Measurements from ENCODE around the gene CTNNA2.

CTNNA2 gene

DNA sequence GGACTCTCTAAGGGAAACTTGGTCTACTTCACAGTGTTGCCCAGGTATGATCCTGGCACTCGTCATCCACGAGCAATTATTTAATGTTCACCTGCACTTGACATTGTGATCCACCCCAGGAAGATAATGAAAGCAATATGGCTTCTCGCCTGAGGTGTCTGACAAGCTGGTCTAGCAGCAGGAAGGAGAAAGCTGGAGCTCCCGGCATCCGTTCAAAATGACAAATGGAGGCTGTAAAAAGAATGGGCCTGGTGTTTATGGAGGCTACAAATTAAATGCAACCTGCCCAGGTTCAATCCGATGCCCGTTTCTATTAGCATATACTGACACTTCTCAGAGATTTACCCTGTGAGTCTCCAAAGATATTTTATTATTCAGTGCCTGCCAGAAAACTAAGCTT lies 317.6 kb downstream of the CTNNA2 start:
- TF ChIP-seq TAF1 (IDR thresholded peaks at IDR 0.05; ENCODE audit: borderline replicate concordance, insufficient read depth, low read length) (no peak), FOXP2 (optimal IDR thresholded peaks at IDR 0.05; ENCODE audit: borderline replicate concordance, extremely low read depth, extremely low read length, insufficient read depth) (no peak), POLR2AphosphoS5 (IDR thresholded peaks at IDR 0.05; ENCODE audit: low read depth, low read length) (no peak), SIN3A (IDR thresholded peaks at IDR 0.05; ENCODE audit: borderline replicate concordance, insufficient read depth, low read length) (no peak)
- TF ChIP-seq, protein P1, sequence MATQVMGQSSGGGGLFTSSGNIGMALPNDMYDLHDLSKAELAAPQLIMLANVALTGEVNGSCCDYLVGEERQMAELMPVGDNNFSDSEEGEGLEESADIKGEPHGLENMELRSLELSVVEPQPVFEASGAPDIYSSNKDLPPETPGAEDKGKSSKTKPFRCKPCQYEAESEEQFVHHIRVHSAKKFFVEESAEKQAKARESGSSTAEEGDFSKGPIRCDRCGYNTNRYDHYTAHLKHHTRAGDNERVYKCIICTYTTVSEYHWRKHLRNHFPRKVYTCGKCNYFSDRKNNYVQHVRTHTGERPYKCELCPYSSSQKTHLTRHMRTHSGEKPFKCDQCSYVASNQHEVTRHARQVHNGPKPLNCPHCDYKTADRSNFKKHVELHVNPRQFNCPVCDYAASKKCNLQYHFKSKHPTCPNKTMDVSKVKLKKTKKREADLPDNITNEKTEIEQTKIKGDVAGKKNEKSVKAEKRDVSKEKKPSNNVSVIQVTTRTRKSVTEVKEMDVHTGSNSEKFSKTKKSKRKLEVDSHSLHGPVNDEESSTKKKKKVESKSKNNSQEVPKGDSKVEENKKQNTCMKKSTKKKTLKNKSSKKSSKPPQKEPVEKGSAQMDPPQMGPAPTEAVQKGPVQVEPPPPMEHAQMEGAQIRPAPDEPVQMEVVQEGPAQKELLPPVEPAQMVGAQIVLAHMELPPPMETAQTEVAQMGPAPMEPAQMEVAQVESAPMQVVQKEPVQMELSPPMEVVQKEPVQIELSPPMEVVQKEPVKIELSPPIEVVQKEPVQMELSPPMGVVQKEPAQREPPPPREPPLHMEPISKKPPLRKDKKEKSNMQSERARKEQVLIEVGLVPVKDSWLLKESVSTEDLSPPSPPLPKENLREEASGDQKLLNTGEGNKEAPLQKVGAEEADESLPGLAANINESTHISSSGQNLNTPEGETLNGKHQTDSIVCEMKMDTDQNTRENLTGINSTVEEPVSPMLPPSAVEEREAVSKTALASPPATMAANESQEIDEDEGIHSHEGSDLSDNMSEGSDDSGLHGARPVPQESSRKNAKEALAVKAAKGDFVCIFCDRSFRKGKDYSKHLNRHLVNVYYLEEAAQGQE (IDR thresholded peaks at IDR 0.05; ENCODE audit: insufficient read depth in 1 of 2, low read depth in 2 of 2, low read length in 2 of 2) = no peak

DNA sequence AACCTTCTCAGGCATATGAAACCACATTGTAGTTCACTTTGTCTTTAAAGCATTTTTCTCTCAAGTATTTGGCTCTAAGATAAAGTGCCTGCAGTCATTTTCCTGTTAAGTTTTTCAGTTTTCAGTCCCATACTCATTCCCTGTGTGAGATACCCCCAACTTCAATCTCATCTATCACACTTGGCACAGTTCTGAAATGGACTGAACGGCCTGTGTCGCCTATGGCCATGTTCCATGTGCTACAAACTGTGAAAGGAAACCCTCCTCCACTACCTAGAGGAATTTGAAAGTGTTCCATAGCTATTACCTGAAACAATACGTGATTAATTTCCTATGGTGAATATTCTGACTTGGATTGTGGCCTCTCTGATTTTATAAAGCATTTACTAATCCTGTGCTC lies 319.1 kb downstream of the CTNNA2 start:
- TF ChIP-seq TAF1 (IDR thresholded peaks at IDR 0.05; ENCODE audit: borderline replicate concordance, insufficient read depth, low read length) (no peak), POLR2AphosphoS5 (IDR thresholded peaks at IDR 0.05; ENCODE audit: low read depth, low read length) (no peak), SIN3A (IDR thresholded peaks at IDR 0.05; ENCODE audit: borderline replicate concordance, insufficient read depth, low read length) (no peak), FOXP2 (optimal IDR thresholded peaks at IDR 0.05; ENCODE audit: borderline replicate concordance, extremely low read depth, extremely low read length, insufficient read depth) (no peak)
- TF ChIP-seq, protein P1 (IDR thresholded peaks at IDR 0.05; ENCODE audit: insufficient read depth in 1 of 2, low read depth in 2 of 2, low read length in 2 of 2) = no peak

DNA sequence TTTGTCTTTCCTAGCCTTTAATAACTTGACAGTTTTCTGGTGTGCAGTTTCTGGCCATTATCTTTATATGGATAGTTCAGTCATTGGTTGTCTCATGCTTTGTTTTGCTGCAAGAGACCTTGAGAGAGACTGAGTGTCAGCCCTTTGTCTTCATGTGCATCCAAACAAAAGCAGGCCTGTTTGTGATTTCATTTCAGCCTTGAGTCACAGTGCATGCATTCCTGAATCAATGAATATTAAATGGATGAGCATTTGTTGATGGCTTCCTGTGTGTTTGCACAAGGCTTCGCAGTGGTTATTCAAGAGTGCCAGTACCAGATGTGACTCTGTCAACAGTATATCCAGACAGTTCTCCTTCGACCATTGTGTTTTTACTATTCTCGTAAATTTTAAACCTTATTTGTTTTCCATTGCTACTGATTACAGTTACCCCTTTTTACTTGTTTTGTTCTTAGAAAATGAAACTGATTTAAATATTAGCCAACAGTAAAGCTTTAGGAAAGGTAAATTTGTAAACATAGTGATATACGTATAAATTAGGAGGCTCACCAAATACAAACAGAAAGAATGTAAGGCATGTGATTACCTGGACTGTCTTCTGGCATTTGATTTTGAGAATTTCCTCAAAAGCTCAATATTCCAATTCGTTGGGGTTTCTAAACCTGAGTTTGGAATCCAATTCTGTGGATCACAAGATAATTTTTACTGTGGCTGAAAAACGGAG lies 319.8 kb downstream of the CTNNA2 start:
- TF ChIP-seq SIN3A (IDR thresholded peaks at IDR 0.05; ENCODE audit: borderline replicate concordance, insufficient read depth, low read length) (no peak), FOXP2 (optimal IDR thresholded peaks at IDR 0.05; ENCODE audit: borderline replicate concordance, extremely low read depth, extremely low read length, insufficient read depth) (no peak), TAF1 (IDR thresholded peaks at IDR 0.05; ENCODE audit: borderline replicate concordance, insufficient read depth, low read length) (no peak), POLR2AphosphoS5 (IDR thresholded peaks at IDR 0.05; ENCODE audit: low read depth, low read length) (no peak)
- TF ChIP-seq, protein P1 (IDR thresholded peaks at IDR 0.05; ENCODE audit: insufficient read depth in 1 of 2, low read depth in 2 of 2, low read length in 2 of 2) = no peak

DNA sequence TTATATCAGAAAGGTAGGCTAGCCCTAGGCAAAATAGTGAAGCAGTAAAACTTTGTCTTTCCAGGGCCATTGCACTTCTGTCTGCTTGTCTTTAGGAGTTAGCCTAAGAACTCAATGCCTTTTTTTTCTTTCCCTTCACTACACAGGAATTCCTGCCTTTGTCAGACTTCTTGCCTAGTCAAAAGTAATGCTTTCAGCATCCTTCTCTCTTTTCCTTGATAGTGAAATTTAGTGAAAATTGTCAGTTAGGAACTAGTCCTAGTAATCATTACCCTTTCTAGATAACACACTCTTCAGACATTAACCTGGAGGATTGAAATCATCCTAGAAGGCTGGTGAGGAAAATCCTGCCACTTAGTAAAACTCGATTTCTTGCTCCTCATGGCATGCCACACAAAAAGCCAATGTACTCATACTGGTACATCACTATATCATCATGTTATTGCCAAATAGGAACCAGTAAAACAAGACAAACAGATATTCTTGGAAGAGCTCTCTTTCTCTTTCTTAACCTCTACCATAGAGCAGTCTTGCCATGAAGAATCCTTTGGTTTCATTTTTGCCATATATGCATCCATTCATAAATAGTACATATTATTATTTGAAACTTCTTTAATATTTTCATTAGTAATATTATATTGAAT lies 320.5 kb downstream of the CTNNA2 start:
- TF ChIP-seq, protein P1 (IDR thresholded peaks at IDR 0.05; ENCODE audit: insufficient read depth in 1 of 2, low read depth in 2 of 2, low read length in 2 of 2) = no peak
- no peak for TF ChIP-seq FOXP2 (optimal IDR thresholded peaks at IDR 0.05; ENCODE audit: borderline replicate concordance, extremely low read depth, extremely low read length, insufficient read depth)
- TF ChIP-seq POLR2AphosphoS5 (IDR thresholded peaks at IDR 0.05; ENCODE audit: low read depth, low read length) = no peak
- TF ChIP-seq TAF1 (IDR thresholded peaks at IDR 0.05; ENCODE audit: borderline replicate concordance, insufficient read depth, low read length) = no peak
- no peak for TF ChIP-seq SIN3A (IDR thresholded peaks at IDR 0.05; ENCODE audit: borderline replicate concordance, insufficient read depth, low read length)
